Measurements from ENCODE around the gene PITX3. TPM values are rescaled to one million over a fixed set of nuclear protein-coding genes. Genes with fewer than 3 reads are reported as not detected.
"Not testable (repeated sequence)": the region's sequence is repeated elsewhere in the genome, so short reads cannot be mapped to it uniquely, and the experiment has no call there.

PITX3 gene
- total RNA-seq, 1 donor from 2014 or later: not detected

- Mint-ChIP-seq H3K36me3 (ENCODE audit: low read depth) (no peaks in the 10 kb centered on the region), H3K4me1 (peaks cover 8% of the 10 kb centered on the region), H3K9me3 (no peaks in the 10 kb centered on the region), H3K4me3 (no peak overlapping the region), H3K27me3 (ENCODE audit: low read depth) (peaks cover 36% of the 10 kb centered on the region), H3K27ac (ENCODE audit: unreplicated experiment) (no peak overlapping the region)
- no peak for DNase-seq (ENCODE audit: low read depth, low spot score)
- TF ChIP-seq CTCF (conservative IDR thresholded peaks at IDR 0.05): no peak
Observed at GRCh38 chr10:102220612-102221011, 20.7 kb downstream of the PITX3 start.

GRCh38 chr10:102219370-102219769, 21.9 kb downstream of the PITX3 start:
- H3K27me3 Mint-ChIP-seq (ENCODE audit: low read depth): peaks cover 31% of the 10 kb centered on the region
- no peak for DNase-seq (ENCODE audit: low read depth, low spot score)
- no peak overlapping the region for H3K27ac Mint-ChIP-seq (ENCODE audit: unreplicated experiment)
- no peaks in the 10 kb centered on the region for H3K36me3 Mint-ChIP-seq (ENCODE audit: low read depth)
- no peak overlapping the region for H3K4me3 Mint-ChIP-seq
- no peak for TF ChIP-seq CTCF (conservative IDR thresholded peaks at IDR 0.05)
- H3K9me3 Mint-ChIP-seq: no peaks in the 10 kb centered on the region
- peaks cover 4% of the 10 kb centered on the region for H3K4me1 Mint-ChIP-seq

GRCh38 chr10:102213599-102213998, 27.7 kb downstream of the PITX3 start:
- H3K9me3 Mint-ChIP-seq: not testable (repeated sequence)

GRCh38 chr10:102211615-102212299, 29.6 kb downstream of the PITX3 start:
- no peak overlapping the region for H3K27ac Mint-ChIP-seq (ENCODE audit: unreplicated experiment)
- H3K27me3 Mint-ChIP-seq (ENCODE audit: low read depth): peaks cover 10% of the 10 kb centered on the region
- H3K4me1 Mint-ChIP-seq: no peaks in the 10 kb centered on the region
- no peak for TF ChIP-seq CTCF (conservative IDR thresholded peaks at IDR 0.05)
- no peaks in the 10 kb centered on the region for H3K9me3 Mint-ChIP-seq
- H3K4me3 Mint-ChIP-seq: no peak overlapping the region
- DNase-seq (ENCODE audit: low read depth, low spot score): no peak
- H3K36me3 Mint-ChIP-seq (ENCODE audit: low read depth): no peaks in the 10 kb centered on the region

More at GRCh38 chr10:102213599-102213998, 27.7 kb downstream of the PITX3 start:
- H3K4me1 Mint-ChIP-seq; H3K36me3 Mint-ChIP-seq (ENCODE audit: low read depth); H3K27me3 Mint-ChIP-seq (ENCODE audit: low read depth); H3K27ac Mint-ChIP-seq (ENCODE audit: unreplicated experiment); H3K4me3 Mint-ChIP-seq; DNase-seq (ENCODE audit: low read depth, low spot score): not testable (repeated sequence)

GRCh38 chr10:102208311-102209035, 32.8 kb downstream of the PITX3 start:
- TF ChIP-seq CTCF (conservative IDR thresholded peaks at IDR 0.05): no peak
- H3K4me1 Mint-ChIP-seq: no peaks in the 10 kb centered on the region
- H3K36me3 Mint-ChIP-seq (ENCODE audit: low read depth): no peaks in the 10 kb centered on the region
- no peak for DNase-seq (ENCODE audit: low read depth, low spot score)
- H3K27me3 Mint-ChIP-seq (ENCODE audit: low read depth): peaks cover 12% of the 10 kb centered on the region
- H3K4me3 Mint-ChIP-seq: no peak overlapping the region
- no peaks in the 10 kb centered on the region for H3K9me3 Mint-ChIP-seq
- no peak overlapping the region for H3K27ac Mint-ChIP-seq (ENCODE audit: unreplicated experiment)

- H3K9me3 Mint-ChIP-seq: no peaks in the 10 kb centered on the region
- H3K36me3 Mint-ChIP-seq (ENCODE audit: low read depth): no peaks in the 10 kb centered on the region
- no peak overlapping the region for H3K4me3 Mint-ChIP-seq
- no peak for DNase-seq (ENCODE audit: low read depth, low spot score)
- TF ChIP-seq CTCF (conservative IDR thresholded peaks at IDR 0.05): no peak
- H3K4me1 Mint-ChIP-seq: no peaks in the 10 kb centered on the region
- peaks cover 14% of the 10 kb centered on the region for H3K27me3 Mint-ChIP-seq (ENCODE audit: low read depth)
- H3K27ac Mint-ChIP-seq (ENCODE audit: unreplicated experiment): no peak overlapping the region
Observed at GRCh38 chr10:102202386-102202785, 38.9 kb downstream of the PITX3 start.

Data from neural crest cell (in vitro differentiated cells).